ENCODE measurements around the gene PRSS2. TPM values are rescaled to one million over a fixed set of nuclear protein-coding genes. Genes with fewer than 3 reads are reported as not detected.

PRSS2 gene
- total RNA-seq, 4 donors from 2014 or later: not detected

GRCh38 chr7:142800088-142800487, 29.3 kb downstream of the PRSS2 start:
- Histone ChIP-seq H3K4me3 (no peak overlapping the region), H3K9me3 (no peaks in the 10 kb centered on the region), H3K27me3 (peaks cover 57% of the 10 kb centered on the region), H3K4me1 (peaks cover 0 to 17% (median 8%) of the 10 kb centered on the region in 4 donors), H3K36me3 (no peaks in the 10 kb centered on the region), H3K27ac (peak overlapping the region; percentile 26 to 73 (median 52))
- DNase-seq: no peak
- in situ Hi-C loops (cut with MboI; ENCODE audit: low pct_ligation_motif_present in 1 of 4, low pct_unique_long_range_greater_than_20kb in 1 of 4, low sequenced_read_pairs in 3 of 4): no loop called here
- TF ChIP-seq POLR2AphosphoS5 (IDR thresholded peaks at IDR 0.05) (no peak), EP300 (IDR thresholded peaks at IDR 0.05; ENCODE audit: low read depth) (no peak)
- WGBS, 2 donors (ENCODE audit: low coverage in 1 of 2): 58 to 64% methylated on average over 1 of the region's 1 CpG
- intact Hi-C loops (cut with DNase I; ENCODE audit: low total_unique reads): loop anchor here (10.0 kb wide), 1 partner anchor 1055 kb away; no protein-coding TSS in a partner anchor

GRCh38 chr7:142800699-142801260, 30.0 kb downstream of the PRSS2 start:
- intact Hi-C loops (cut with DNase I; ENCODE audit: low total_unique reads) (loop anchor here (10.0 kb wide), 1 partner anchor 1054 kb away; no protein-coding TSS in a partner anchor), in situ Hi-C loops (cut with MboI; ENCODE audit: low pct_ligation_motif_present in 1 of 4, low pct_unique_long_range_greater_than_20kb in 1 of 4, low sequenced_read_pairs in 3 of 4) (no loop called here)
- 90 to 95% methylated on average over 2 to 7 of the region's 7 CpGs for WGBS, 2 donors (ENCODE audit: low coverage in 1 of 2)
- no peaks in the 10 kb centered on the region for H3K36me3 ChIP-seq
- TF ChIP-seq POLR2A (IDR thresholded peaks at IDR 0.05): no peak
- TF ChIP-seq POLR2AphosphoS5 (IDR thresholded peaks at IDR 0.05): no peak
- no peak for TF ChIP-seq CTCF (IDR thresholded peaks at IDR 0.05)
- TF ChIP-seq EP300 (IDR thresholded peaks at IDR 0.05; ENCODE audit: low read depth): no peak
- no peaks in the 10 kb centered on the region for H3K9me3 ChIP-seq
- peaks cover 0 to 17% (median 8%) of the 10 kb centered on the region in 4 donors for H3K4me1 ChIP-seq
- H3K27ac ChIP-seq: peak overlapping the region in 3 of 4 donors; percentile 26 to 73 (median 71)
- peaks cover 50% of the 10 kb centered on the region for H3K27me3 ChIP-seq
- DNase-seq: no peak
- H3K4me3 ChIP-seq: no peak overlapping the region

GRCh38 chr7:142801601-142802295, 31.0 kb downstream of the PRSS2 start:
- 87% methylated on average over 8 of the region's 8 CpGs; no CpG with 5 or more reads in 1 of the 2 donors for WGBS, 2 donors (ENCODE audit: low coverage in 1 of 2)
- Histone ChIP-seq H3K4me3 (no peak overlapping the region), H3K4me1 (peaks cover 0 to 13% (median 6%) of the 10 kb centered on the region in 4 donors), H3K27me3 (peaks cover 41% of the 10 kb centered on the region), H3K36me3 (no peaks in the 10 kb centered on the region), H3K27ac (no peak overlapping the region), H3K9me3 (no peaks in the 10 kb centered on the region)
- in situ Hi-C loops (cut with MboI; ENCODE audit: low pct_ligation_motif_present in 1 of 4, low pct_unique_long_range_greater_than_20kb in 1 of 4, low sequenced_read_pairs in 3 of 4) (no loop called here), intact Hi-C loops (cut with DNase I; ENCODE audit: low total_unique reads) (loop anchor here (10.0 kb wide), 1 partner anchor 1053 kb away; no protein-coding TSS in a partner anchor)
- no peak for DNase-seq
- no peak for TF ChIP-seq CTCF (IDR thresholded peaks at IDR 0.05)
- no peak for TF ChIP-seq EP300 (IDR thresholded peaks at IDR 0.05; ENCODE audit: low read depth)
- TF ChIP-seq POLR2A (IDR thresholded peaks at IDR 0.05): no peak
- no peak for TF ChIP-seq POLR2AphosphoS5 (IDR thresholded peaks at IDR 0.05)

- WGBS, 2 donors (ENCODE audit: low coverage in 1 of 2): 80 to 89% methylated on average over 1 to 3 of the region's 3 CpGs
- peaks cover 0 to 7% (median 3%) of the 10 kb centered on the region in 4 donors for H3K4me1 ChIP-seq
- H3K27me3 ChIP-seq: peaks cover 35% of the 10 kb centered on the region
- TF ChIP-seq EP300 (IDR thresholded peaks at IDR 0.05; ENCODE audit: low read depth) (no peak), POLR2A (IDR thresholded peaks at IDR 0.05) (no peak), CTCF (IDR thresholded peaks at IDR 0.05) (no peak), POLR2AphosphoS5 (IDR thresholded peaks at IDR 0.05) (no peak)
- in situ Hi-C loops (cut with MboI; ENCODE audit: low pct_ligation_motif_present in 1 of 4, low pct_unique_long_range_greater_than_20kb in 1 of 4, low sequenced_read_pairs in 3 of 4): no loop called here
- no peak overlapping the region for H3K4me3 ChIP-seq
- H3K36me3 ChIP-seq: no peaks in the 10 kb centered on the region
- intact Hi-C loops (cut with DNase I; ENCODE audit: low total_unique reads): loop anchor here (10.0 kb wide), 1 partner anchor 1052 kb away; no protein-coding TSS in a partner anchor
- no peaks in the 10 kb centered on the region for H3K9me3 ChIP-seq
- no peak for DNase-seq
- no peak overlapping the region for H3K27ac ChIP-seq
These were observed 31.5 kb downstream of the PRSS2 start for GRCh38 chr7:142802301-142802700.

Data from transverse colon (tissue), 4 donors.